OCI-LY1 (cell line): ENCODE data around the gene ARF1.

ENCODE experiments used
- H2AFZ ChIP-seq: fragments of 200-600 bp; sonication (generic), shearing (Covaris generic); 2 replicates; pipeline ENCODE4 v1.6.0; 2014; ENCODE audit warnings: antibody characterized with exemption, mild to moderate bottlenecking, low read length
- H3F3A ChIP-seq: fragments of 200-600 bp; sonication (generic), shearing (Covaris generic); 2 replicates; pipeline ENCODE4 v1.6.0; 2014; ENCODE audit warnings: mild to moderate bottlenecking, antibody characterized with exemption, low read length, moderate library complexity; ENCODE audit not compliant: insufficient read depth
- H3K27ac ChIP-seq: fragments of 200-600 bp; sonication (generic); 2 replicates; pipeline ENCODE4 v1.5.1; 2014; ENCODE audit warnings: low read length, mixed run types, mild to moderate bottlenecking, low read depth; ENCODE audit not compliant: poor library complexity, severe bottlenecking
- H3K27me3 ChIP-seq: fragments of 200-600 bp; sonication (generic); 2 replicates; pipeline ENCODE4 v1.6.0; 2014; ENCODE audit warnings: antibody characterized with exemption, mild to moderate bottlenecking, low read length, moderate library complexity; ENCODE audit not compliant: insufficient read depth
- H3K36me3 ChIP-seq: fragments of 200-600 bp; sonication (generic); 2 replicates; pipeline ENCODE4 v1.6.1; 2014; ENCODE audit warnings: mild to moderate bottlenecking, antibody characterized with exemption, low read length, moderate library complexity, mixed read lengths; ENCODE audit not compliant: insufficient read depth
- H3K4me1 ChIP-seq: fragments of 200-600 bp; sonication (generic); 2 replicates; pipeline ENCODE4 v1.5.1; 2014; ENCODE audit warnings: mild to moderate bottlenecking, low read length, moderate library complexity; ENCODE audit not compliant: insufficient read depth, severe bottlenecking
- H3K4me2 ChIP-seq: fragments of 200-600 bp; sonication (generic), shearing (Covaris generic); 2 replicates; pipeline ENCODE4 v1.6.1; 2014; ENCODE audit warnings: low read length
- H3K4me3 ChIP-seq: fragments of 200-600 bp; sonication (generic); 2 replicates; pipeline ENCODE4 v1.5.1; 2014; ENCODE audit warnings: low read length, low read depth, mild to moderate bottlenecking, mixed read lengths; ENCODE audit not compliant: poor library complexity, severe bottlenecking
- H3K79me2 ChIP-seq: fragments of 200-600 bp; shearing (Covaris generic); 2 replicates; pipeline ENCODE4 v1.6.1; 2016; ENCODE audit warnings: mixed run types, low read length, mixed read lengths; ENCODE audit not compliant: insufficient read depth
- H3K9ac ChIP-seq: fragments of 200-600 bp; sonication (generic), shearing (Covaris generic); 2 replicates; pipeline ENCODE4 v1.6.1; 2014; ENCODE audit warnings: mild to moderate bottlenecking, low read length, mixed read lengths
- H3K9me2 ChIP-seq: fragments of 200-600 bp; sonication (generic), shearing (Covaris generic); 2 replicates; pipeline ENCODE4 v1.6.1; 2014; ENCODE audit warnings: low read depth, mild to moderate bottlenecking, low read length, mixed read lengths
- H3K9me3 ChIP-seq: fragments of 200-600 bp; shearing (Covaris generic); 2 replicates; pipeline ENCODE4 v1.6.1; 2014; ENCODE audit warnings: low read length, mixed read lengths
- H4K20me1 ChIP-seq: fragments of 200-600 bp; sonication (generic), shearing (Covaris generic); 2 replicates; pipeline ENCODE4 v1.6.0; 2016; ENCODE audit warnings: mild to moderate bottlenecking, low read length; ENCODE audit not compliant: insufficient read depth
- EZH2 ChIP-seq: fragments of 200-600 bp; sonication (generic), shearing (Covaris generic); IDR thresholded peaks from 2 replicates; pipeline ENCODE4 v1.8.0; 2017; ENCODE audit warnings: borderline replicate concordance, mixed run types, mild to moderate bottlenecking, antibody characterized with exemption, low read length, moderate library complexity, mixed read lengths
- TF ChIP-seq, protein P1 (sequence below): fragments of 200-600 bp; sonication (generic), shearing (Covaris generic); IDR thresholded peaks from 2 replicates; pipeline ENCODE4 v1.5.1; 2017; ENCODE audit warnings: mild to moderate bottlenecking, antibody characterized with exemption, low read length, moderate library complexity, mixed read lengths

Gene ARF1

DNA sequence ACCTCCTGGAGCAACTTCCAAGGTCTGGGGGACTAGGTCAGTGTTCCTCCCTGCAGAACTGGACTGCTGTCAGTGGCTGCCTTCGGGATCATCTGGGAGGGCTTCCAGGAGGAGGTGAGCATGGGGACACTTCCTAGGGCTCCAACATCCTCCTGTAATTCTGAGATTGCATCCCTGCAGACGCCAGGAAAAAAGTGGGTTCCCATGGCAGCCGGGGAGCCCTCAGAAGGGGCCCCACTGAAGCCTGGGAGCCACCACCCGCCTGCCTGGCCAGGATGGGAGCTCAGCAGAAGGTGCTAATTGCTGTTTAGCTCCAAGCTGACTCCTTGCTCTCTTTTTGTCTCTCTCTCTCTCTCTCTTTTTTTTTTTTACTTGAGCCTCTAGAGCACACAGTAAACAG is 16.1 kb upstream of the ARF1 start:
- Histone ChIP-seq H3K4me2 (no peak overlapping the region), H3F3A (no peaks in the 10 kb centered on the region), H3K4me3 (no peak overlapping the region), H3K9me3 (no peaks in the 10 kb centered on the region), H3K9me2 (no peaks in the 10 kb centered on the region), H3K9ac (no peak overlapping the region), H2AFZ (no peak overlapping the region), H3K4me1 (no peaks in the 10 kb centered on the region), H3K36me3 (no peaks in the 10 kb centered on the region), H3K27ac (no peak overlapping the region), H3K27me3 (no peaks in the 10 kb centered on the region), H4K20me1 (no peaks in the 10 kb centered on the region), H3K79me2 (no peaks in the 10 kb centered on the region)
- no peak for TF ChIP-seq EZH2
- TF ChIP-seq, protein P1, sequence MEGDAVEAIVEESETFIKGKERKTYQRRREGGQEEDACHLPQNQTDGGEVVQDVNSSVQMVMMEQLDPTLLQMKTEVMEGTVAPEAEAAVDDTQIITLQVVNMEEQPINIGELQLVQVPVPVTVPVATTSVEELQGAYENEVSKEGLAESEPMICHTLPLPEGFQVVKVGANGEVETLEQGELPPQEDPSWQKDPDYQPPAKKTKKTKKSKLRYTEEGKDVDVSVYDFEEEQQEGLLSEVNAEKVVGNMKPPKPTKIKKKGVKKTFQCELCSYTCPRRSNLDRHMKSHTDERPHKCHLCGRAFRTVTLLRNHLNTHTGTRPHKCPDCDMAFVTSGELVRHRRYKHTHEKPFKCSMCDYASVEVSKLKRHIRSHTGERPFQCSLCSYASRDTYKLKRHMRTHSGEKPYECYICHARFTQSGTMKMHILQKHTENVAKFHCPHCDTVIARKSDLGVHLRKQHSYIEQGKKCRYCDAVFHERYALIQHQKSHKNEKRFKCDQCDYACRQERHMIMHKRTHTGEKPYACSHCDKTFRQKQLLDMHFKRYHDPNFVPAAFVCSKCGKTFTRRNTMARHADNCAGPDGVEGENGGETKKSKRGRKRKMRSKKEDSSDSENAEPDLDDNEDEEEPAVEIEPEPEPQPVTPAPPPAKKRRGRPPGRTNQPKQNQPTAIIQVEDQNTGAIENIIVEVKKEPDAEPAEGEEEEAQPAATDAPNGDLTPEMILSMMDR: no peak

DNA sequence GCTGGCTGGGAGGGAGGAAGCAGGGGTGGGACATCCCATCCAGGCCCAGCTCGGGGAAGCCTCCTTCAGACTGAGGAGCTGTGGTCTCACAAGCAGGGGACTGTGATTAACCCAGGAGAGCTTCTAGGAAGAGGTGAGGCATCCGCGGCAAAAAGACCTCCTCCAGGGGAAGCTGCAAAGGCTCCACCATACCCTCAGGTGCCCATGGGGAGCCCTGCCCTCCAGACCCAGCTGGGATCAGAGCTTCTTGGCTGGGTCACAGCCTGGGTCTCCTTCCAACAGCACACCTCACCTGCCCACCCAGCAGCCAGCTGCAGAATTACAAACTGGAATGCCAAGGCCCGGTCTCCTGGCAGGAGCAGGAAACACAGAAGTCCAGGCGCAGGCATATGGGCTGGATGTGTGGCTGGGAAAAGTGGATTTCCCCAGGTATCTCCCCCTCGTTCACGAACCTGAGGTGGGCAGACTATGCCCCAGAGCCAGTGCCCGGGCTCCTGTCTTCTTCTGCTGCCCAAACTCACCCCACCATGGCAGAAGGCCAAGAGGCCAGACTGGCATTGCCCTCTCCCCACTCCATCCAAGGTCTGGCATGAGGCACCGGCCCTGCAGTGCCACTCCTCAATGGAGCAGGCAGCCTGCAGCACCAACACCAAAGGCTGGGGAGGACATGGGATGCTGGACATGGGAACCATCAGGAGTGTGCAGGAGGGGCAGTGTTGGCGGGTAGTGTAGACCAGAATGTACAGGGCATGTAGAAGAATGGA is 15.4 kb upstream of the ARF1 start:
- H3K36me3 ChIP-seq: no peaks in the 10 kb centered on the region
- no peaks in the 10 kb centered on the region for H3K9me3 ChIP-seq
- no peak overlapping the region for H3K4me3 ChIP-seq
- no peak overlapping the region for H3K4me2 ChIP-seq
- H4K20me1 ChIP-seq: no peaks in the 10 kb centered on the region
- H2AFZ ChIP-seq: no peak overlapping the region
- H3K27ac ChIP-seq: no peak overlapping the region
- H3K9ac ChIP-seq: no peak overlapping the region
- no peaks in the 10 kb centered on the region for H3K79me2 ChIP-seq
- H3K4me1 ChIP-seq: no peaks in the 10 kb centered on the region
- no peaks in the 10 kb centered on the region for H3K9me2 ChIP-seq
- H3K27me3 ChIP-seq: no peaks in the 10 kb centered on the region
- H3F3A ChIP-seq: no peaks in the 10 kb centered on the region
- no peak for TF ChIP-seq EZH2
- TF ChIP-seq, protein P1: no peak

DNA sequence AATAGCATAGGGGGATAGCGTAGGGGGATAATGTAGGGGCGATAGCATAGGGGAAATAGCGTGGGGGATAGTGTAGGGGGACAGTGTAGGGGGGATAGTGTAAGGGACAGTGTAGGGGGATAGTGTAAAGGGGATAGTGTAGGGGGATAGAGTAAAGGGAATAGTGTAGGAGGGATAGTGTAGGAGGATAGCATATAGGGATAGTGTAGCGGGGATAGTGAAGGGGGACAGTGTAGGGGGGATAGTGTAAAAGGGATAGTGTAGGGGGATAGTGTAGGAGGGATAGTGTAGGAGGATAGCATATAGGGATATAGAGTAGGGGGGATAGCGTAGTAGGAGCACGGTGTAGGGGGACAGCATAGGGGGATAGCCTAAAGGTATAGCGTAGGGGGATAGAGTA is 14.1 kb upstream of the ARF1 start:
- Histone ChIP-seq H3K4me2 (no peak overlapping the region), H4K20me1 (no peaks in the 10 kb centered on the region), H3K27ac (no peak overlapping the region), H3K4me1 (no peaks in the 10 kb centered on the region), H3K27me3 (no peaks in the 10 kb centered on the region), H2AFZ (no peak overlapping the region), H3K9me3 (no peaks in the 10 kb centered on the region), H3K9me2 (no peaks in the 10 kb centered on the region), H3K9ac (no peak overlapping the region), H3K79me2 (no peaks in the 10 kb centered on the region), H3F3A (no peaks in the 10 kb centered on the region), H3K4me3 (no peak overlapping the region), H3K36me3 (no peaks in the 10 kb centered on the region)
- TF ChIP-seq, protein P1: no peak
- TF ChIP-seq EZH2: no peak
